ENCODE data around the gene PDE4D. TPM values are rescaled to one million over a fixed set of nuclear protein-coding genes. Genes with fewer than 3 reads are reported as not detected.

PDE4D gene
- total RNA-seq, 4 donors from 2014 or later, result 6.0 to 36.2 (median 10.0) TPM

- 68 to 73% methylated on average over 1 of the region's 1 CpG for WGBS, 2 donors
- no peaks in the 10 kb centered on the region for H3K4me1 ChIP-seq
- no peaks in the 10 kb centered on the region for H3K36me3 ChIP-seq
- H3K27me3 ChIP-seq, result no peaks in the 10 kb centered on the region
- no peaks in the 10 kb centered on the region for H3K9me3 ChIP-seq
- intact Hi-C loops (cut with DNase I), result no loop called here
- H3K4me3 ChIP-seq, result no peak overlapping the region
- no peak for DNase-seq
- TF ChIP-seq POLR2A (IDR thresholded peaks at IDR 0.05), result no peak
- TF ChIP-seq CTCF (IDR thresholded peaks at IDR 0.05), result no peak
- H3K27ac ChIP-seq, result no peak overlapping the region
These were observed 245.3 kb downstream of the PDE4D start for GRCh38 chr5:59648038-59648831.

- H3K27me3 ChIP-seq, result no peaks in the 10 kb centered on the region
- 66 to 88% methylated on average over 2 of the region's 2 CpGs for WGBS, 2 donors
- DNase-seq, result no peak
- no peaks in the 10 kb centered on the region for H3K36me3 ChIP-seq
- TF ChIP-seq POLR2A (IDR thresholded peaks at IDR 0.05), result no peak
- TF ChIP-seq CTCF (IDR thresholded peaks at IDR 0.05), result no peak
- no peak overlapping the region for H3K27ac ChIP-seq
- no peak overlapping the region for H3K4me3 ChIP-seq
- H3K9me3 ChIP-seq, result no peaks in the 10 kb centered on the region
- H3K4me1 ChIP-seq, result no peaks in the 10 kb centered on the region
- intact Hi-C loops (cut with DNase I), result no loop called here
These were observed 248.1 kb downstream of the PDE4D start for GRCh38 chr5:59645380-59645779.

- Histone ChIP-seq H3K36me3 (no peaks in the 10 kb centered on the region), H3K27me3 (no peaks in the 10 kb centered on the region), H3K9me3 (no peaks in the 10 kb centered on the region), H3K27ac (no peak overlapping the region), H3K4me3 (no peak overlapping the region), H3K4me1 (no peaks in the 10 kb centered on the region)
- WGBS, 2 donors, result 93 to 100% methylated on average over 1 of the region's 1 CpG
- DNase-seq, result no peak
- no peak for TF ChIP-seq CTCF (IDR thresholded peaks at IDR 0.05)
- no peak for TF ChIP-seq POLR2A (IDR thresholded peaks at IDR 0.05)
- intact Hi-C loops (cut with DNase I), result no loop called here
These were observed 253.1 kb downstream of the PDE4D start for GRCh38 chr5:59640411-59640810.

GRCh38 chr5:59637884-59638580, 255.5 kb downstream of the PDE4D start:
- DNase-seq, result no peak
- WGBS, 2 donors, result 70 to 74% methylated on average over 4 of the region's 4 CpGs
- intact Hi-C loops (cut with DNase I), result no loop called here
- H3K4me1 ChIP-seq, result no peaks in the 10 kb centered on the region
- H3K4me3 ChIP-seq, result no peak overlapping the region
- H3K9me3 ChIP-seq, result no peaks in the 10 kb centered on the region
- H3K36me3 ChIP-seq, result no peaks in the 10 kb centered on the region
- no peak overlapping the region for H3K27ac ChIP-seq
- TF ChIP-seq POLR2A (IDR thresholded peaks at IDR 0.05), result no peak
- TF ChIP-seq CTCF (IDR thresholded peaks at IDR 0.05), result no peak
- no peaks in the 10 kb centered on the region for H3K27me3 ChIP-seq

GRCh38 chr5:59629561-59629960, 264.0 kb downstream of the PDE4D start:
- H3K9me3 ChIP-seq, result no peaks in the 10 kb centered on the region
- no peaks in the 10 kb centered on the region for H3K36me3 ChIP-seq
- 85 to 87% methylated on average over 4 of the region's 4 CpGs for WGBS, 2 donors
- TF ChIP-seq POLR2A (IDR thresholded peaks at IDR 0.05) (no peak), CTCF (IDR thresholded peaks at IDR 0.05) (no peak)
- H3K4me3 ChIP-seq, result no peak overlapping the region
- no peaks in the 10 kb centered on the region for H3K4me1 ChIP-seq
- DNase-seq, result no peak
- H3K27me3 ChIP-seq, result no peaks in the 10 kb centered on the region
- no peak overlapping the region for H3K27ac ChIP-seq
- intact Hi-C loops (cut with DNase I), result no loop called here

All from esophagus squamous epithelium (tissue), 5 donors.